HG03469 (cell line): ENCODE results near the gene TLE7.

ENCODE experiments used
- ATAC-seq: cut with Tn5 transposase; IDR thresholded peaks from one replicate; pipeline ENCODE4 v1.9.1; 2021; ENCODE audit warnings: mild to moderate bottlenecking, moderate library complexity, moderate number of reproducible peaks; ENCODE audit not compliant: unreplicated experiment

TLE7 gene

GRCh38 chr16:71442051-71442440 is at the start of gene TLE7:
TSS of gene TLE7 (minus strand) at chr16:71442054. CDS start at chr16:71433324, 8,730 bp downstream.
- ATAC-seq: no peak

- ATAC-seq: no peak
Measured at GRCh38 chr16:71491054-71491453, 49.2 kb upstream of the TLE7 start.

- no peak for ATAC-seq
Measured at GRCh38 chr16:71490361-71490760, 48.5 kb upstream of the TLE7 start.

- ATAC-seq: no peak
Measured at GRCh38 chr16:71489122-71489521, 47.3 kb upstream of the TLE7 start, which contains the start of gene ZNF19. TSS of gene ZNF19 (minus strand) at chr16:71489324. CDS start at chr16:71482114, 7,210 bp downstream.

- peak; percentile 71 for ATAC-seq
Measured at GRCh38 chr16:71484006-71484893, 42.4 kb upstream of the TLE7 start.

GRCh38 chr16:71482569-71482968 is 40.7 kb upstream of the TLE7 start:
- ATAC-seq: no peak

- ATAC-seq: no peak
Measured at GRCh38 chr16:71480956-71481355, 39.1 kb upstream of the TLE7 start.

- ATAC-seq: no peak
Measured at GRCh38 chr16:71479420-71479819, 37.6 kb upstream of the TLE7 start.

- no peak for ATAC-seq
Measured at GRCh38 chr16:71476457-71477124, 34.7 kb upstream of the TLE7 start.

- no peak for ATAC-seq
Measured at GRCh38 chr16:71474864-71475263, 33.0 kb upstream of the TLE7 start.

GRCh38 chr16:71473891-71474290 is 32.0 kb upstream of the TLE7 start:
- no peak for ATAC-seq

- ATAC-seq: no peak
Measured at GRCh38 chr16:71472931-71473330, 31.1 kb upstream of the TLE7 start.

GRCh38 chr16:71472051-71472450 is 30.2 kb upstream of the TLE7 start:
- no peak for ATAC-seq

- no peak for ATAC-seq
Measured at GRCh38 chr16:71467810-71468209, 26.0 kb upstream of the TLE7 start.

GRCh38 chr16:71464231-71464630 is 22.4 kb upstream of the TLE7 start:
- ATAC-seq: no peak

GRCh38 chr16:71461686-71462648 is 20.1 kb upstream of the TLE7 start, which contains the start of gene ZNF23:
TSS of gene ZNF23 (minus strand) at chr16:71462247. CDS start at chr16:71456796, 5,451 bp downstream.
- peak; percentile 92 for ATAC-seq

GRCh38 chr16:71460941-71461340 is 19.1 kb upstream of the TLE7 start:
- ATAC-seq: no peak

- no peak for ATAC-seq
Measured at GRCh38 chr16:71460236-71460635, 18.4 kb upstream of the TLE7 start.

GRCh38 chr16:71459510-71459909 is 17.7 kb upstream of the TLE7 start:
- no peak for ATAC-seq

GRCh38 chr16:71456801-71457200 is 14.9 kb upstream of the TLE7 start:
- no peak for ATAC-seq

- no peak for ATAC-seq
Measured at GRCh38 chr16:71453036-71453435, 11.2 kb upstream of the TLE7 start.
